ENCODE measurements around the gene ANK3.
A peak's percentile ranks its signal among the peaks of the same experiment; 100 is the strongest.

ANK3 gene

GRCh38 chr10:60073781-60074656 is 315.7 kb downstream of the ANK3 start:
- TF ChIP-seq, protein P1, sequence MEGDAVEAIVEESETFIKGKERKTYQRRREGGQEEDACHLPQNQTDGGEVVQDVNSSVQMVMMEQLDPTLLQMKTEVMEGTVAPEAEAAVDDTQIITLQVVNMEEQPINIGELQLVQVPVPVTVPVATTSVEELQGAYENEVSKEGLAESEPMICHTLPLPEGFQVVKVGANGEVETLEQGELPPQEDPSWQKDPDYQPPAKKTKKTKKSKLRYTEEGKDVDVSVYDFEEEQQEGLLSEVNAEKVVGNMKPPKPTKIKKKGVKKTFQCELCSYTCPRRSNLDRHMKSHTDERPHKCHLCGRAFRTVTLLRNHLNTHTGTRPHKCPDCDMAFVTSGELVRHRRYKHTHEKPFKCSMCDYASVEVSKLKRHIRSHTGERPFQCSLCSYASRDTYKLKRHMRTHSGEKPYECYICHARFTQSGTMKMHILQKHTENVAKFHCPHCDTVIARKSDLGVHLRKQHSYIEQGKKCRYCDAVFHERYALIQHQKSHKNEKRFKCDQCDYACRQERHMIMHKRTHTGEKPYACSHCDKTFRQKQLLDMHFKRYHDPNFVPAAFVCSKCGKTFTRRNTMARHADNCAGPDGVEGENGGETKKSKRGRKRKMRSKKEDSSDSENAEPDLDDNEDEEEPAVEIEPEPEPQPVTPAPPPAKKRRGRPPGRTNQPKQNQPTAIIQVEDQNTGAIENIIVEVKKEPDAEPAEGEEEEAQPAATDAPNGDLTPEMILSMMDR (IDR thresholded peaks at IDR 0.05; ENCODE audit: unreplicated experiment in 3 of 3): no peak
- peaks cover 3% of the 10 kb centered on the region for H3K9me3 Mint-ChIP-seq
- H3K27me3 Mint-ChIP-seq (ENCODE audit: low read depth): no peaks in the 10 kb centered on the region
- H3K4me3 Mint-ChIP-seq: no peak overlapping the region
- H3K4me1 Mint-ChIP-seq: no peaks in the 10 kb centered on the region
- H3K36me3 Mint-ChIP-seq (ENCODE audit: low read depth): peaks cover 92% of the 10 kb centered on the region
- no peak overlapping the region for H3K27ac Mint-ChIP-seq

DNA sequence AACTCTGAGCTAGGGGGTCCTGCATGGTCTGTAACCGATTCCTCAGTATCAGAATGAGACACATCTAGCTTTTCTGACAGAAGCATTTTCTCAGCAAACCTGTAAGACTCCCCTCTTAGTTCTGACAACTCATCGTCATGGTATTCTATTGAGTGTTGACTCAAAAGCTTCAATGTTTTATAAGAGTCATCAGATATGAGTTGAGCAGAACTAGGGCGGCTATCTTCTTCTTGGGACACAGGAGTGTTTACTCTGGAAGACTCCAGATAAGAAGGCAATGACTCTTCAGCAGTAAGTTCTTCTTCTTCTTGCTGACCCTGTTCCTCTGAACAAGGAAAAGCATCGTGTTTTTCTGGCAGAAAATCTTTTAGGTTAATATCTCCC is 316.3 kb downstream of the ANK3 start:
- TF ChIP-seq, protein P1 (IDR thresholded peaks at IDR 0.05; ENCODE audit: unreplicated experiment in 3 of 3): no peak
- H3K4me1 Mint-ChIP-seq: no peaks in the 10 kb centered on the region
- H3K4me3 Mint-ChIP-seq: no peak overlapping the region
- H3K27me3 Mint-ChIP-seq (ENCODE audit: low read depth): no peaks in the 10 kb centered on the region
- H3K27ac Mint-ChIP-seq: no peak overlapping the region
- peaks cover 93% of the 10 kb centered on the region for H3K36me3 Mint-ChIP-seq (ENCODE audit: low read depth)
- H3K9me3 Mint-ChIP-seq: peaks cover 3% of the 10 kb centered on the region

DNA sequence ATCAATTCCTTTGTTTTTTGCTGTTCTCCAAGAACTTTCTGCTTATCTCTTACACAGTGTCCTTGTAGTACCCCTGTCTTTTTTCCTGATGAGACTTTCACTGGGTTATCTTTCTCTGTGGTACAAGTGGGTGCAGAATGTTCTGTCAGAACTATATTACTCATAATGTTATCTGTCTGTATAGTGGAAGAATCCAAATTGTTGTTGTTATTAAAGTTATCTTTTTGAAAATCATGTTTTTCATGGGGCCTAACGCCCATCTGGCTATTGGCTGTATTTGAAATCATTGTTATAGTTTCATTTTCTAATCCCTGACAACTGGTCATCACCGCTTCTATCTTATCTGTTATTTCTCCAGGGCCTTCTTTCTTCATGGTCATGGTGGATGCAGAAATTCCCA is 320.4 kb downstream of the ANK3 start:
- peaks cover 3% of the 10 kb centered on the region for H3K9me3 Mint-ChIP-seq
- H3K4me1 Mint-ChIP-seq: no peaks in the 10 kb centered on the region
- no peak overlapping the region for H3K4me3 Mint-ChIP-seq
- H3K27me3 Mint-ChIP-seq (ENCODE audit: low read depth): no peaks in the 10 kb centered on the region
- TF ChIP-seq, protein P1 (IDR thresholded peaks at IDR 0.05; ENCODE audit: unreplicated experiment in 3 of 3): no peak
- H3K27ac Mint-ChIP-seq: no peak overlapping the region
- H3K36me3 Mint-ChIP-seq (ENCODE audit: low read depth): peaks cover 69% of the 10 kb centered on the region

DNA sequence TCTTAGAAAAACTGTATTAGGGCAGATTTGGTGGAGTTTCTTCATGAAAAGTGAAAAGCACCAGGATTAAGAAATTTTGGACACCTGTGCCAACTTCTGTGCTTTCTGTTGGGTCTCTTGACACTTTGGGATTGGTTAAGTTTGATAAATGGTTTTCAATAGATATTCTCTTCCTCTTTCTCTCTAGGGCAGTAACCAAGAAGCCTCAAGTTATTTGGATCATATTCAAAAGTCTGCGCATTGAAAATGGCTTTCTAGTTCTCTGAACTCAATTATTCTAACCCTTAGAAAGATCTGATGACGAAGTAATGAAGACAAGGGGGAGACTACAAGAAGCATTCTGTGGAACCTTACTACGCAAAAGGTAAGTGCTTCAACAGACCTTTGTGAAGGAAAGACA is 339.3 kb downstream of the ANK3 start:
- Mint-ChIP-seq H3K9me3 (no peaks in the 10 kb centered on the region), H3K4me3 (no peak overlapping the region), H3K4me1 (no peaks in the 10 kb centered on the region), H3K27ac (no peak overlapping the region), H3K27me3 (ENCODE audit: low read depth) (no peaks in the 10 kb centered on the region), H3K36me3 (ENCODE audit: low read depth) (peaks cover 23% of the 10 kb centered on the region)
- TF ChIP-seq, protein P1 (IDR thresholded peaks at IDR 0.05; ENCODE audit: unreplicated experiment in 3 of 3): no peak

DNA sequence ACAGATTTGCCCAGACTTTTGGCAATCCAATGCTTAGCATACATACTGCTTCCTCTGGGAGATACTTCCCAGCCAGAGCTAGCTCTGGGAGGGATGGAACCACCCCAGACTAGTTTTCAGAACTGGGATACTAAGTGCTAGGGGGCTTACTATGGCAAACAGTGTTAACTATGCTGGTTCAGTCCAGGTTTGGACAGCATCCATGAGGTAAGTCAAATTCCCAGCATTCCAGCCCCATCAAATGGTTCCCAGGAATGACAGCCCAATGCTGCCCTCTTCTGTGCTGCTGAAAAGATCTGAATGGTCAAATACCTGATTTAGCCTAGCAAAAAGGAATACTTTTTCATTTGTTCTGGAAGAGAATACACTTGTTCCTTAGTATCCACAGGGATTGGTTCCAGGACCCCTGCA is 341.6 kb downstream of the ANK3 start:
- TF ChIP-seq, protein P1 (IDR thresholded peaks at IDR 0.05; ENCODE audit: unreplicated experiment in 3 of 3): peak in 2 of 3 experiments; percentile 23 to 35
- Mint-ChIP-seq H3K9me3 (no peaks in the 10 kb centered on the region), H3K4me1 (no peaks in the 10 kb centered on the region), H3K4me3 (no peak overlapping the region), H3K27me3 (ENCODE audit: low read depth) (no peaks in the 10 kb centered on the region), H3K36me3 (ENCODE audit: low read depth) (peaks cover 16% of the 10 kb centered on the region), H3K27ac (no peak overlapping the region)

DNA sequence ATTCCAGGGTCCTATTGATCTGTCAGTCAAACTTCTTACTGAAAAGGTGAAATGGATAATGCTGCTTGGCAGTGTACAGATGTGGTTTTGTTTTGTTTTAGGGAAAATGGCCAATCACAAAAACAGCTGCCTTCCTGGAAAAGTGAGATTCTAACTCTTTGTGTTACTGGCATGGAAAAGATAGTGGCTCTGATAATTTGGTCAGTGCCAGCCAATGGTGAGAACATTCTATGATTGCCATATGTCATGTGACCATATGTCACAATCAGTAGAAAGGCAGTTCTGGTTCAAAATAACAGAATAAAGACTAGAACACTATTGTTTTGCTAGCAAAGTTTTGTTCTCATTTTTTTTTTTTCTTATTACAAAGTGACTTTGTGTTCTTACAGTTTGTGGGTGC is 344.1 kb downstream of the ANK3 start:
- no peaks in the 10 kb centered on the region for H3K27me3 Mint-ChIP-seq (ENCODE audit: low read depth)
- no peaks in the 10 kb centered on the region for H3K4me1 Mint-ChIP-seq
- H3K27ac Mint-ChIP-seq: no peak overlapping the region
- no peak overlapping the region for H3K4me3 Mint-ChIP-seq
- TF ChIP-seq, protein P1 (IDR thresholded peaks at IDR 0.05; ENCODE audit: unreplicated experiment in 3 of 3): no peak
- peaks cover 25% of the 10 kb centered on the region for H3K36me3 Mint-ChIP-seq (ENCODE audit: low read depth)
- H3K9me3 Mint-ChIP-seq: no peaks in the 10 kb centered on the region

Data from nephron (organoid).